A549 treated with CpdA at 1 μM for 4 hours (cell line): ENCODE measurements around the gene FAM9B. TPM values are rescaled to one million over a fixed set of nuclear protein-coding genes. Genes with fewer than 3 reads are reported as not detected.

Source experiments
- total RNA-seq: library from RNA; stranded (reverse); fragments of 200-300 nt; extraction: Qiagen RNA extraction; gene quantifications from 5 replicates; pipeline ENCODE4 v1.2.3, GENCODE V29; 2022; ENCODE audit warnings: low read depth

The FAM9B gene
- total RNA-seq, result not detected in 5 replicates

DNA sequence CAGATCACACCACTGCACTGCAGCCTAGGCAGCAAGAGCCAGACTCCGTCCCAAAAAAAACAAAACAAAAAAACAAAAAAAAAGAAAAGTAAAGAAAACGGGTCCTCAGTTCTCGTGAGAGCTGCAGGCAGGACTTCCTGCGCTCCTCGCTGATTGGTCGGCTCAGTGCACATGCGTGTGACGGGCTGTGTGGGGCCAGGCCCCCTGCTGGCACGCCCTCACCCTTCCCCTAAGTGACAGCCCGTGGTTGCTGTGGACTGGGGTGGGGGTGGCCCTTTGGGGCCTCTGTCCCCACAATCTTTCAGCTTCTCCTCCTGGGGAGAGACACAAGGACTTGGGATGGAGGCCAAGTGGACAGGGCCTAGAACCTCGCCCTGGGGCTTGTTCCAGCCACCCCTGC, at the start of gene FAM9B:
Gene FAM9B (minus strand): TSS at position 139 of the 400 bp plus-strand sequence. CDS start 1,141 bp downstream, outside the sequence.

Other genes starting within 250 kb of the FAM9B start
- gene FAM9A, start 232.7 kb downstream of the FAM9B start, total RNA-seq, result not detected in 5 replicates